Measurements from ENCODE around the gene ATP2A2.

ATP2A2 gene

DNA sequence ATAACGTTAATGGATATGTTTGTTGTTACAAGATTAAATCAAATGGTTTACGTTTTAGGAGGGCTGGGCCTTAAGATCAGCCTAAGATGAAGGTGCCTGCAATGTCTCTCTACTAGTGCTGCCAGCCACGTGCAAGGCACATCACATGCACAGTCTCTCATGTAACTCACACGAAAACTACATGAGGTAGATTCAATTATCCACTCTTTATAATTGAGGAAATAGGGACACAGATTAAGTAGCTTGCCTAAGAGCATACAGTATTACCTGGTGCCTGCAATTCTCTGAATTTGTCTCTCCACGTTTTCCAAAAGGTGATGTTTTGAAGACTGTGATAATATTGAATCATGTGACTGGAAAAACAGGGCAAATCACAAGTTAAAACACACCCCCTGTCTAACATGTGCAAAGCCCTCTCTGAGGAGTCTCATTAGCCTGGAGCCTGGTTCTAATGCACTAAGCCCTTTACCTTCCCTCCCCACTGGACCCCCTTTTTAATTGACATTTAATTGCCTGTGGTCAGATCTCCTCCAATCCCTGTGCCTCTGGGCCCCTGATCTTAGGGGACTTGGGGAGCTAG lies 14.6 kb upstream of the ATP2A2 start:
- TF ChIP-seq, protein P1, sequence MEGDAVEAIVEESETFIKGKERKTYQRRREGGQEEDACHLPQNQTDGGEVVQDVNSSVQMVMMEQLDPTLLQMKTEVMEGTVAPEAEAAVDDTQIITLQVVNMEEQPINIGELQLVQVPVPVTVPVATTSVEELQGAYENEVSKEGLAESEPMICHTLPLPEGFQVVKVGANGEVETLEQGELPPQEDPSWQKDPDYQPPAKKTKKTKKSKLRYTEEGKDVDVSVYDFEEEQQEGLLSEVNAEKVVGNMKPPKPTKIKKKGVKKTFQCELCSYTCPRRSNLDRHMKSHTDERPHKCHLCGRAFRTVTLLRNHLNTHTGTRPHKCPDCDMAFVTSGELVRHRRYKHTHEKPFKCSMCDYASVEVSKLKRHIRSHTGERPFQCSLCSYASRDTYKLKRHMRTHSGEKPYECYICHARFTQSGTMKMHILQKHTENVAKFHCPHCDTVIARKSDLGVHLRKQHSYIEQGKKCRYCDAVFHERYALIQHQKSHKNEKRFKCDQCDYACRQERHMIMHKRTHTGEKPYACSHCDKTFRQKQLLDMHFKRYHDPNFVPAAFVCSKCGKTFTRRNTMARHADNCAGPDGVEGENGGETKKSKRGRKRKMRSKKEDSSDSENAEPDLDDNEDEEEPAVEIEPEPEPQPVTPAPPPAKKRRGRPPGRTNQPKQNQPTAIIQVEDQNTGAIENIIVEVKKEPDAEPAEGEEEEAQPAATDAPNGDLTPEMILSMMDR (IDR thresholded peaks at IDR 0.05): no peak

DNA sequence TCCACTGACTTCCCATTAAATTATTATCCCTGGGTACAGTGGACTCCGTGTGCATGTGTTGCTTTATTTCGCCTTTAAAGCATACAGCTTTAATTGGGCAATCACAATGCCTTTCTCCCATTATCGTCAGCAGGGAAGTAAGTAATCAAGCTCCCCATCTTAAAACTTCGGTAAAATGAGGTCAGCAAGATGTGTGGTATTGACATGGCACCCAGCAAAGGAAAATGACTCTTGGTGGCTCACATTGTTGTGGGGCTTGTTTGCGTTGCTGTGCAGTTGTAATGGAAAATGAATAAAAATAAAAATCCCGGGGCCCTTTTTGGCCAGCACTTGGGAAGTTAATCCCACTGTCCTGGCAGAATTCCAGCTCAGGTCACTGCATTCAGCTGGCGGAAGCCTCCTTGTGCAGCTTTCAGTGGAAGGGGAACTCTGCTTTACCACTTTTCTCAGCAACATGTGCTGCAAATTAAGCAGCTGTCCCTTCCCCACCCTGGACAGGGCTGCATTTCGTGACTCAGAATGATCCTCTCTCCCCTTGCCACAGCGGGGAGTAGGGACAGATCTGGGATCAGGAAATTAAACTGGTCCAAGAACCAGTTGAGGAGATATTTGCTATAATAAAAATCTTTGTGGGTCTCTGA lies 13.9 kb upstream of the ATP2A2 start:
- TF ChIP-seq, protein P1 (IDR thresholded peaks at IDR 0.05): no peak

DNA sequence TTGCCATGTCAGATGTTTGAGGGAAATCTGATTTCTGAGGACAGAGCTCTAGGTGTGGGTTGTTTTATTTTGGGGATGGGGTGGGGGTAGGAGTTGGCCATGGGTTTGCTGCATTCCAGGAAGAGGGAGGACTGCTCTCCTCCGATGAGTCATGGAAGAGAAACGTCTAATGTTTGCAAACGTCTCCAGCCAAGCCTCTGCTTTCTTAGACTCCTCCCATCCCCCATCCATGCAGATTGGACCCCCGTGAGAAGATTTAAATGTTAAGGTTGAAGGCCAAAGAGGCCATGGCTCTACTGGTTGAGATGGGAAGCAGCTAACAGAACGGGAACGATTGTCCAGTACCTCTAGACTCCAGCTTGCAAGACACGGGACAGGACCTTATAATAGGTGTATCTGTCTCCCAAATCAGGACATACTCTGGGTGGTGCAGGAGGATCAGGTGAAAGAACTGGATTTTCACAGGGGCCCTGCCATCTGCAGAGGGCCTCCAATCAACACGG lies 11.4 kb upstream of the ATP2A2 start:
- TF ChIP-seq, protein P1 (IDR thresholded peaks at IDR 0.05): no peak

DNA sequence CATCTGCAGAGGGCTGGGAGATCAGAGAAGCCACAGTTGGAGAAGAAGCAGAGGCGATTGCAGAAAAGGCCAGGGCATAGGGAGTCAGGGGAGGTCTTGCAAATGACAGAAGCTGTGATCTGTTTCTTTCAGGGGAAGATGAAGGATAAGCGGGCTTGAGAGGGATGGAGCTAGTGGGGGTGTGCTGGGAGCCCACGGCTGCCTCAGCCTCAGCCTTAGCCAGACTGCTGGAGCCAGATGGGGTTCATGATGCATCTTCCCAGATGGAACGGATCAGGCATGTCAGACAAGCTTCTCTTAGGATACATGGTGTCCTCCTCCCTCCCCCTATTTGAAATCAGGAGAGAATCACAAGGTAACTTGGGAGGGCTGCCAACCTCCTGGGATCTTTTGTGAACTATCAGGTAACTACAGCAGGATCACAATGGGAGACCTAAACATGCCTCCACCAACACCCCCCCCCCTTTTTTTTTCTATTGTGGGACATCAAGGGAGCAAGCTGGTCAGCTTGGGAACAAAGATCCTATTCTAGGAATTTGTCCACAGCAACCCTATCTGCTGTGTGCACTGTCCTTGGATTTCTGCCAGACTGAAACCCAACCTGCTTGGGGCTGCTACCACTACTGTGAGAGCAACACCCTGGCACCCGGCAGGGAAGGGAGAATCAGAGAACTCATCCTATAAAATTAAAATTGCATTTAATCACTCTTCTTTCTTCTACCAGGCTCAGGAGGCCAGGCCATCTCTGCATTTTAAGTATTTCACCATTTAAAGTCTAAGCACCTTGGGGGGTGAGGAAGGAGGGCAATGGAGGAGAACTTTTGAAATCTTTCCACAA lies 10.7 kb upstream of the ATP2A2 start:
- TF ChIP-seq, protein P1 (IDR thresholded peaks at IDR 0.05): no peak

DNA sequence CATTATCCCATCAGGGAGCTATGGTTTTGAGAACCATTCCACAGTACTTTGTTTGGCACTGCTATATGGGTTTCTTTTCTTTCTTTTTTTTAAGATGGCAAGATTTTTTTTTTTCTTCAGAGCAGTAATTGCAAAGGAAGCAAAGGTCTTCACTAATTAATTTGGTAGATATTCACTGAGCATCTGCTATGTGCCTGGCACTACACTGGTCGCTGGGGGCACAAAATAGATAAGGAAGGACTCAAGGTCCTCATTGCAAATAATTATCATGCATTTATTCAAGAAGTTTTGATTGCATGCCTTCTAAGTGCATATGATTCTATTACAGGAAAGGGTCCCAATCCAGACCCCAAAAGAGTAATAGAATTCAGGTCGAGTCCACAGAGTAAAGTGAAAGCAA lies 10.0 kb upstream of the ATP2A2 start:
- TF ChIP-seq, protein P1 (IDR thresholded peaks at IDR 0.05): no peak

DNA sequence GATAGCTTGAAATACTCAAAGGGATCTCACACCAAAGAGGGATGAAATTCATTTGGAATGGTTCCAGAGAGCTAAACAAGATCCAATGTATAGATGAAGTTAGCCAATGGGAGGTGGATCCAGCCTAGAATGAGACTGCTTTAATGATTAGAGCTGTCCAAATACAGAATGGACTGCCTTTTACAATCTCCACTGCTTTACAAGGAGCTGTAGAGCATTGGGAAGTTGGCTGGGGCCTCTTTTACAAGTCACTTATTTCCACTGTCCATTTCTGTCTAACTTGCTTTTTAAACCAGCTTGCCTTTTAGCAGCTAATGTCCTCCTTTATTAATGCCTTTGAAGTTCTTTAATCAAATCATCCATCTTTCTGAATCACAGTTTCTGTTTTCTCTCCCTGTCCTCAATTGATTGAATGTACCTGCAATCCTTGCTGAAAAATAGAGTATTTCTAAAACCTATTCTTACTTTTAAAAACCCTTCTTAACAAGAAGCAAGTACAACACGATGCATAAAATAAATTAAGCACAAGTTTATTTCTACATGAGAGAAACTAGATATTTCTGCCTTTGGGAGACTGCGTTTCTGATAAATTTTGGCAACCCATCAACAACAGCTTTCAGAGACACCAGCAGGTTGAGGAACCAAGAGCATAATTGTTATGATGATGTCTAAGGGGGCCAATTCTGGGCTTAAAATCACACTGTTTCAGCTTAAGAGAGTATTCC lies 3.4 kb upstream of the ATP2A2 start:
- TF ChIP-seq, protein P1 (IDR thresholded peaks at IDR 0.05): no peak

DNA sequence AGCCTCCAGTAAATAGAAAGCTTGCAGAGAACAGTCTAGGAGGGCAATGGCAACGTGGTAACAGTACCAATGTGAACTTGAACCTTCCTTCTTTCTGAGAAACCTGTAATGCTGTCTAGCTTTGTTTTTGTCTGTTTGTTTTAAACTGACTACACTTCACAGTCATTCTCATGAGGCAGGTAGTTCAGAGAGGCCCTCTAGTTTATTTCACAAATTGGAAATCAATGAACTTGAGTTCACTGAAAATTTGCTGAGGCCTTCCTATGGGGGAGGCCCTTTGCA lies 2.9 kb upstream of the ATP2A2 start:
- TF ChIP-seq, protein P1 (IDR thresholded peaks at IDR 0.05): no peak

Data from LNCAP (cell line).